Esophagus squamous epithelium (tissue), 5 donors: ENCODE measurements around the gene EPB41L5. TPM values are rescaled to one million over a fixed set of nuclear protein-coding genes. Genes with fewer than 3 reads are reported as not detected.
A peak's percentile ranks its signal among the peaks of the same experiment; 100 is the strongest.
"Not testable (repeated sequence)": the region's sequence is repeated elsewhere in the genome, so short reads cannot be mapped to it uniquely, and the experiment has no call there.

Experiments used
- DNase-seq: peaks from one replicate; lab custom pipeline; 2025; lab: John Stamatoyannopoulos, UW
- H3K27ac ChIP-seq, 4 donors: fragments of 200-600 bp; sonication (generic); one replicate each; pipeline ENCODE4 v1.5.1; 2016 to 2019; ENCODE audit warnings: mild to moderate bottlenecking in 1 of 4
- H3K27me3 ChIP-seq, 4 donors: fragments of 200-600 bp; sonication (generic); 1 replicate in 3 of 4; 2 replicates in 1 of 4; pipeline versions ENCODE4 v1.5.1 to v1.6.0; 2017 to 2021; ENCODE audit warnings: antibody characterized with exemption in 1 of 4
- H3K36me3 ChIP-seq, 3 donors: fragments of 200-600 bp; sonication (generic); one replicate each; pipeline ENCODE4 v1.5.1; 2016 to 2019
- H3K4me1 ChIP-seq, 3 donors: fragments of 200-600 bp; sonication (generic); one replicate each; pipeline ENCODE4 v1.5.1; 2017 to 2019
- H3K4me3 ChIP-seq, 4 donors: fragments of 200-600 bp; sonication (generic); 1 replicate in 3 of 4; 2 replicates in 1 of 4; pipeline ENCODE4 v1.5.1; 2016 to 2019; ENCODE audit warnings: mild to moderate bottlenecking in 2 of 4, moderate library complexity in 1 of 4
- H3K9me3 ChIP-seq, 3 donors: fragments of 200-600 bp; sonication (generic); one replicate each; pipeline ENCODE4 v1.5.1; 2016 to 2019
- CTCF ChIP-seq, 6 experiments: fragments of 450-650 bp in 4 of 6; fragments of 200-600 bp in 2 of 6; sonication (generic) in 2 of 6; IDR thresholded peaks; one replicate each; pipeline ENCODE4 v1.5.1; 2016 to 2019; ENCODE audit warnings: antibody characterized with exemption in 6 of 6, mild to moderate bottlenecking in 4 of 6, moderate library complexity in 4 of 6
- POLR2A ChIP-seq, 4 donors: fragments of 450-650 bp; IDR thresholded peaks; one replicate each; pipeline ENCODE4 v1.6.1; 2017; ENCODE audit warnings: antibody characterized with exemption in 4 of 4, mild to moderate bottlenecking in 4 of 4, moderate library complexity in 3 of 4
- WGBS, 2 donors: methylation state at CpG; one replicate each; pipeline ENCODE4 v1.1.5; 2018; 5-methylcytosine and 5-hydroxymethylcytosine counted together
- intact Hi-C: fragments of 100-400 bp; cut with DNase I; formaldehyde crosslinking; loops from one replicate; pipeline ENCODE4 v1.15.0; 2022
- total RNA-seq, 4 donors: library from RNA; depleted of rRNA; stranded (reverse); fragments of >200 nt; gene quantifications; one replicate each; pipeline ENCODE4 v1.1.0, GENCODE V29; 2016
- donor health status: DM: yes; HTN: yes; CAD: no.

The EPB41L5 gene
- total RNA-seq, 4 donors from 2014 or later = 12.2 to 26.3 (median 19.4) TPM

- H3K9me3 ChIP-seq = peaks cover 0 to 19% (median 7%) of the 10 kb centered on the region in 3 donors
- no peak overlapping the region for H3K4me3 ChIP-seq
- DNase-seq = no peak
- peaks cover 0 to 17% (median 3%) of the 10 kb centered on the region in 3 donors for H3K4me1 ChIP-seq
- no peaks in the 10 kb centered on the region for H3K36me3 ChIP-seq
- no peaks in the 10 kb centered on the region for H3K27me3 ChIP-seq
- intact Hi-C loops = no loop called here
- WGBS, 2 donors = 72 to 75% methylated on average over 1 of the region's 1 CpG
- TF ChIP-seq CTCF (IDR thresholded peaks at IDR 0.05) = no peak
- no peak for TF ChIP-seq POLR2A (IDR thresholded peaks at IDR 0.05)
- peak overlapping the region in 2 of 4 donors; percentile 30 to 65 for H3K27ac ChIP-seq
These were observed 182.7 kb downstream of the EPB41L5 start for GRCh38 chr2:120195553-120195952.

- H3K27me3 ChIP-seq, DNase-seq, H3K27ac ChIP-seq, intact Hi-C loops, H3K36me3 ChIP-seq, H3K4me3 ChIP-seq: not testable (repeated sequence)
- Histone ChIP-seq H3K4me1 (peaks cover 0 to 17% (median 0%) of the 10 kb centered on the region in 3 donors), H3K9me3 (peaks cover 0 to 12% (median 4%) of the 10 kb centered on the region in 3 donors)
- WGBS, 2 donors = 90 to 94% methylated on average over 10 of the region's 10 CpGs
These were observed 187.1 kb downstream of the EPB41L5 start for GRCh38 chr2:120199817-120200459.

- Histone ChIP-seq H3K27me3 (no peaks in the 10 kb centered on the region), H3K9me3 (peaks cover 0 to 3% (median 0%) of the 10 kb centered on the region in 3 donors), H3K27ac (no peak overlapping the region), H3K36me3 (no peaks in the 10 kb centered on the region), H3K4me3 (no peak overlapping the region), H3K4me1 (peaks cover 0 to 7% (median 0%) of the 10 kb centered on the region in 3 donors)
- intact Hi-C loops = no loop called here
- DNase-seq = no peak
- TF ChIP-seq CTCF (IDR thresholded peaks at IDR 0.05) = no peak
- TF ChIP-seq POLR2A (IDR thresholded peaks at IDR 0.05) = no peak
- 19 to 24% methylated on average over 5 to 8 of the region's 10 CpGs for WGBS, 2 donors
These were observed 190.6 kb downstream of the EPB41L5 start for GRCh38 chr2:120203251-120204021.

GRCh38 chr2:120204022-120204405 lies 191.1 kb downstream of the EPB41L5 start:
- no peak overlapping the region for H3K4me3 ChIP-seq
- peaks cover 0 to 7% (median 0%) of the 10 kb centered on the region in 3 donors for H3K4me1 ChIP-seq
- H3K27me3 ChIP-seq = no peaks in the 10 kb centered on the region
- no peak for TF ChIP-seq CTCF (IDR thresholded peaks at IDR 0.05)
- TF ChIP-seq POLR2A (IDR thresholded peaks at IDR 0.05) = no peak
- intact Hi-C loops = no loop called here
- no CpG with 5 or more reads among the region's 5 CpGs for WGBS, 2 donors
- no peaks in the 10 kb centered on the region for H3K36me3 ChIP-seq
- H3K27ac ChIP-seq = no peak overlapping the region
- H3K9me3 ChIP-seq = no peaks in the 10 kb centered on the region
- no peak for DNase-seq

- H3K9me3 ChIP-seq = no peaks in the 10 kb centered on the region
- intact Hi-C loops = no loop called here
- H3K36me3 ChIP-seq = no peaks in the 10 kb centered on the region
- TF ChIP-seq CTCF (IDR thresholded peaks at IDR 0.05) (no peak), POLR2A (IDR thresholded peaks at IDR 0.05) (no peak)
- no peak overlapping the region for H3K4me3 ChIP-seq
- H3K4me1 ChIP-seq = peaks cover 0 to 7% (median 0%) of the 10 kb centered on the region in 3 donors
- H3K27ac ChIP-seq = no peak overlapping the region
- 62% methylated on average over 3 of the region's 3 CpGs; no CpG with 5 or more reads in 1 of the 2 donors for WGBS, 2 donors
- H3K27me3 ChIP-seq = no peaks in the 10 kb centered on the region
- DNase-seq = no peak
These were observed 191.5 kb downstream of the EPB41L5 start for GRCh38 chr2:120204417-120204816.
